AG09309 (cell line): Measurements from ENCODE around the gene ACACA.
A peak's percentile ranks its signal among the peaks of the same experiment; 100 is the strongest.

Source experiments
- DNase-seq: peaks from one replicate; pipeline ENCODE4 v3.0.0-alpha.2; 2010; ENCODE audit warnings: low read depth
- H3K4me3 ChIP-seq: 2 replicates; pipeline ENCODE4 v1.5.1; 2011; ENCODE audit warnings: mild to moderate bottlenecking, low read depth, low read length, moderate library complexity; ENCODE audit not compliant: control insufficient read depth
- CTCF ChIP-seq: IDR thresholded peaks from 2 replicates; pipeline ENCODE4 v1.5.1; 2011; ENCODE audit warnings: mild to moderate bottlenecking, low read depth, low read length, inconsistent platforms; ENCODE audit not compliant: insufficient read depth, control insufficient read depth; ENCODE audit errors: missing control alignments

The ACACA gene

GRCh38 chr17:37246085-37246484 lies 160.6 kb downstream of the ACACA start:
- DNase-seq, result no peak
- TF ChIP-seq CTCF, result no peak
- no peak overlapping the region for H3K4me3 ChIP-seq

- TF ChIP-seq CTCF, result no peak
- no peak for DNase-seq
- H3K4me3 ChIP-seq, result no peak overlapping the region
Measured at GRCh38 chr17:37240381-37240780, 166.3 kb downstream of the ACACA start.

GRCh38 chr17:37239690-37240334 lies 166.8 kb downstream of the ACACA start:
- TF ChIP-seq CTCF, result peak; percentile 58
- DNase-seq, result no peak
- no peak overlapping the region for H3K4me3 ChIP-seq

- DNase-seq, result no peak
- TF ChIP-seq CTCF, result no peak
- no peak overlapping the region for H3K4me3 ChIP-seq
Measured at GRCh38 chr17:37234106-37234505, 172.5 kb downstream of the ACACA start.

- no peak overlapping the region for H3K4me3 ChIP-seq
- no peak for TF ChIP-seq CTCF
- no peak for DNase-seq
Measured at GRCh38 chr17:37233036-37233435, 173.6 kb downstream of the ACACA start.

GRCh38 chr17:37231887-37232286 lies 174.7 kb downstream of the ACACA start:
- H3K4me3 ChIP-seq, result no peak overlapping the region
- no peak for TF ChIP-seq CTCF
- DNase-seq, result no peak
